ENCODE results near the gene ANO10. TPM values are rescaled to one million over a fixed set of nuclear protein-coding genes. Genes with fewer than 3 reads are reported as not detected.

The ANO10 gene
- polyA plus RNA-seq, 2 donors = 17.7 to 19.8 TPM

DNA sequence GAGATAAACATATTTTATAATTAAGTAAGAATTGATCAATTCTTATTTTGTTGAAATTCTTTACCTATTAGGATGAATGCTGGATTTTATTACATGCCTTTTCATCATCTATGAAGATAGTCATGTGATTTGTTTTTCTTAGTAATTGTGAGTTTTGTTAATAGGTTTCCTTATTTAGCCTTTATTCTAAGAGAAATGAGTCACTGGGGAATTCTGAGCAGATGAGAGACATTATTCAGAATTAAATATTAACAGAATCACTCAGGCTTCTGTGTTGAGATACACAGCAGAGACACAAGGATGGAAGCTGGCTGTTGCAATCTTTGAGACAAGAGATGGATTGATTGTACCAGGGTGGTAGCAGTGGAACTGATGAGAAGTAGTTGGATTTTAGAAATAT lies 7.4 kb upstream of the ANO10 start:
- H3K4me1 ChIP-seq (ENCODE audit: control insufficient read depth in 2 of 2, insufficient read depth in 2 of 2, low read length in 1 of 2) = no peaks in the 10 kb centered on the region
- no peak overlapping the region for H3K4me3 ChIP-seq (ENCODE audit: low read depth in 1 of 2, low read length in 2 of 2)
- H3K27ac ChIP-seq (ENCODE audit: low read depth in 2 of 2, low read length in 1 of 2) = no peak overlapping the region
- no peaks in the 10 kb centered on the region for H3K9me3 ChIP-seq (ENCODE audit: control insufficient read depth in 2 of 2, insufficient read depth in 1 of 2, low read depth in 1 of 2, low read length in 1 of 2)
- no peaks in the 10 kb centered on the region for H3K36me3 ChIP-seq (ENCODE audit: control insufficient read depth in 2 of 2, insufficient read depth in 2 of 2, low read length in 1 of 2)
- no peaks in the 10 kb centered on the region for H3K27me3 ChIP-seq (ENCODE audit: control insufficient read depth in 1 of 2, insufficient read depth in 2 of 2, low read length in 2 of 2)

DNA sequence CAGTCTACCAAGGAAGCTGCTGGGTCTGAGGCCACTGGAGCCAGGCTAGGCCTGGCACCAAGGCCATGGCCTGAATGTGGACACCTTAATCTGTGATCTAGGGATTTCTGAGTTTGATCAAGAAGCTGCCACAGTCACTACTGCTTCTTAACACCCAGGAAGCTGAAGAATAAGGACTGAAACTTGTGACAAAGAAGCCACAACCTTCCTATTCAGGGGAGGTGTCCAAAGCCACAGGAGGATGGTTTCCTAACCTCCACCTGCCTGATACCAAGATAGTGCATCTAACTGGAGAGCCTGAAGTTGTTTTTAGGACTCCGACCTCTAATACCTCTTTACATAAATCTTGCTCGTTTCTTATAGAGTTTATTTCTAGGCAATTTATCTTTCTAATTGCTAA lies 5.5 kb upstream of the ANO10 start:
- whole genome bisulfite sequencing, 2 donors = 80 to 90% methylated on average over 2 of the region's 2 CpGs
- H3K36me3 ChIP-seq (ENCODE audit: control insufficient read depth in 2 of 2, insufficient read depth in 2 of 2, low read length in 1 of 2) = no peaks in the 10 kb centered on the region
- no peaks in the 10 kb centered on the region for H3K27me3 ChIP-seq (ENCODE audit: control insufficient read depth in 1 of 2, insufficient read depth in 2 of 2, low read length in 2 of 2)
- H3K27ac ChIP-seq (ENCODE audit: low read depth in 2 of 2, low read length in 1 of 2) = no peak overlapping the region
- H3K4me1 ChIP-seq (ENCODE audit: control insufficient read depth in 2 of 2, insufficient read depth in 2 of 2, low read length in 1 of 2) = no peaks in the 10 kb centered on the region
- no peak overlapping the region for H3K4me3 ChIP-seq (ENCODE audit: low read depth in 1 of 2, low read length in 2 of 2)
- no peaks in the 10 kb centered on the region for H3K9me3 ChIP-seq (ENCODE audit: control insufficient read depth in 2 of 2, insufficient read depth in 1 of 2, low read depth in 1 of 2, low read length in 1 of 2)

DNA sequence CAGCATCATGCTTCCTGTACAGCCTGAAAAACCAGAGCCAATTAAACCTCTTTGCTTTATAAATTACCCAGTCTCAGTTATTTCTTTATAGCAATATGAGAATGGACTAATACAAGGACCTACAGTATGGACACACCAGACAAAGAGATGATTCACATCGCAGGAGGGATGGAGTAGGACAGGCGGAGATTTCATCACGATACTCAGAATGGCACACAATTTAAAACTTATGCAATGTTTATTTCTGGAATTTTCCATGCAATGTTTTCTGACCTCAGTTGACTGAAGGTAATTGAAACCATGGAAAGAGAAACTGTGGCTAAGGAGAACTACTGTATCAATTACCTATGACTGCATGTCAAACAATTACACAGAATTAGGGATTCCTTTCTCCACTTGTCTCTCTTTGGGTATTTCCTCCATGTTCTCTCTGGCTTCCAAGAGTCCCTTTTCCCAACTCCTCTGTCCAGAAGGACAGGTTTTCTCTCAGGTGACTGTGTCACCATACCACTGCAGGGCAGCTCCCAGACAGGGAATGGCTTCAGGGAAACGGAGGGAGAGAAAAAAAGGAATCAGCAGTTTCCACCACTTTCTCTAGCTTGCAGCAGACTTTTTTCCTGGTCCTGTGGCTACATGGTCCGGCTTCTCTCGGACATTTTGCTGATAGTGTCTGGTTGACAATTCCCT lies 3.0 kb upstream of the ANO10 start:
- H3K36me3 ChIP-seq (ENCODE audit: control insufficient read depth in 2 of 2, insufficient read depth in 2 of 2, low read length in 1 of 2) = no peaks in the 10 kb centered on the region
- no peaks in the 10 kb centered on the region for H3K9me3 ChIP-seq (ENCODE audit: control insufficient read depth in 2 of 2, insufficient read depth in 1 of 2, low read depth in 1 of 2, low read length in 1 of 2)
- 85% methylated on average over 6 of the region's 6 CpGs for WGBS, 2 donors
- no peaks in the 10 kb centered on the region for H3K27me3 ChIP-seq (ENCODE audit: control insufficient read depth in 1 of 2, insufficient read depth in 2 of 2, low read length in 2 of 2)
- no peak overlapping the region for H3K27ac ChIP-seq (ENCODE audit: low read depth in 2 of 2, low read length in 1 of 2)
- H3K4me1 ChIP-seq (ENCODE audit: control insufficient read depth in 2 of 2, insufficient read depth in 2 of 2, low read length in 1 of 2) = no peaks in the 10 kb centered on the region
- H3K4me3 ChIP-seq (ENCODE audit: low read depth in 1 of 2, low read length in 2 of 2) = no peak overlapping the region

DNA sequence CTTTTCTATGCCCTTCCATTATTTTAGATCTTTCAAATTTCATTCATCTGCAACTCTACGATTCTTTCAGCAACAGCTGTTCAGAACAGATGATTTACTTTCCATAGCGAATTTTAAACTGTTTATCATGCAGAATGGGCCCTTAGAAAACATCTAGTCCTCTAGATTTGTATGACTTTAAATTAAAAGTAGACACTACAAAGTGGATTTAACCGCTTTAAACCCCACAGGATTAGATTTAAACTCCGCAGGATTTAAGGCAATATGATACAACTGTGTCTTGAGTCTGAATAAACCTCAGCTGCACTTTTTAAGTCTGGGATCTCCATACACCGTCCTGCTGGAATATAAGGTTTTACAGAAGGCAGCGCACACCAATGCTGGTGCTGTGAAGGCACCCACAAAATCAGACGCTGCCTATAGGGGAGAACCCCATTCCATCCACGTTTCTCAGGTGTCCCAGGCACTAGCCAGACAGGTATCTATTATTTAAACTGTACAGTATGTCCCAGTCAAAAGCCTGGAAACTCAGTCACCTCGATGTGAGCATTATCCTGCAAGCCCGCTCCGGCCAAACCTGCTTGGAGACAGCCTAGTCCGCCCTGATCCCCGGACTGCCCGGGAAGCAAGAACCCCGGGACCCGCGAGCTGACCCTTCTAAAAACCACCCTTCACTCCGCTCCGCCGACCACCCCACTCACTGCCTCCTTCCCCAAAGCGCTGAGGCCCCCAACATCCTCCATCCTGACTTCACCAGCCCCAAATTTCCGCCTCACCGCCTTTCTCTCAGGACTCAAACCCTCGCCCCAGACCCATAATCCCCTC lies 768 bp downstream of the ANO10 start:
- Histone ChIP-seq H3K36me3 (ENCODE audit: control insufficient read depth in 2 of 2, insufficient read depth in 2 of 2, low read length in 1 of 2) (no peaks in the 10 kb centered on the region), H3K4me3 (ENCODE audit: low read depth in 1 of 2, low read length in 2 of 2) (peak overlapping the region; percentile 78 to 83), H3K4me1 (ENCODE audit: control insufficient read depth in 2 of 2, insufficient read depth in 2 of 2, low read length in 1 of 2) (no peaks in the 10 kb centered on the region), H3K9me3 (ENCODE audit: control insufficient read depth in 2 of 2, insufficient read depth in 1 of 2, low read depth in 1 of 2, low read length in 1 of 2) (no peaks in the 10 kb centered on the region), H3K27ac (ENCODE audit: low read depth in 2 of 2, low read length in 1 of 2) (peak overlapping the region; percentile 71 to 86), H3K27me3 (ENCODE audit: control insufficient read depth in 1 of 2, insufficient read depth in 2 of 2, low read length in 2 of 2) (no peaks in the 10 kb centered on the region)
- 10 to 11% methylated on average over 24 of the region's 24 CpGs for WGBS, 2 donors

DNA sequence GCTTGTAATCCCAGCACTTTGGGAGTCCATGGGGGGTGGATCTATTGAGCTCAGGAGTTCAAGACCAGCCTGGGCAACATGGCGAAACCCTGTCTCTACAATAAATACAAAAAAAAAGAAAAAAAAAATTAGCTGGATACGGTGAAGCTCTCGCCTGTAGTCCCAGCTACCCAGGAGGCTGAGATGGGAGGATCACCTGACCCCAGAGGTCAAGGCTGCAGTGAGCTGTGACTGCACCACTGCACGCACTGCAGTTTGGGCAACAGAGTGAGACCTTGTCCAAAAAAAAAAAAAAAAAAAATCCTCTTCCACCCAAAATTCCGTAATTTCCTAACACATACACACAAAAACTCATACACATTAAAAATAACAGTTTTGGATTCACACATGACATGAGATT lies 2.2 kb downstream of the ANO10 start:
- Histone ChIP-seq H3K4me1 (ENCODE audit: control insufficient read depth in 2 of 2, insufficient read depth in 2 of 2, low read length in 1 of 2) (no peaks in the 10 kb centered on the region), H3K36me3 (ENCODE audit: control insufficient read depth in 2 of 2, insufficient read depth in 2 of 2, low read length in 1 of 2) (no peaks in the 10 kb centered on the region), H3K27ac (ENCODE audit: low read depth in 2 of 2, low read length in 1 of 2) (no peak overlapping the region), H3K4me3 (ENCODE audit: low read depth in 1 of 2, low read length in 2 of 2) (no peak overlapping the region), H3K9me3 (ENCODE audit: control insufficient read depth in 2 of 2, insufficient read depth in 1 of 2, low read depth in 1 of 2, low read length in 1 of 2) (no peaks in the 10 kb centered on the region), H3K27me3 (ENCODE audit: control insufficient read depth in 1 of 2, insufficient read depth in 2 of 2, low read length in 2 of 2) (no peaks in the 10 kb centered on the region)
- WGBS, 2 donors = 92% methylated on average over 5 of the region's 5 CpGs

DNA sequence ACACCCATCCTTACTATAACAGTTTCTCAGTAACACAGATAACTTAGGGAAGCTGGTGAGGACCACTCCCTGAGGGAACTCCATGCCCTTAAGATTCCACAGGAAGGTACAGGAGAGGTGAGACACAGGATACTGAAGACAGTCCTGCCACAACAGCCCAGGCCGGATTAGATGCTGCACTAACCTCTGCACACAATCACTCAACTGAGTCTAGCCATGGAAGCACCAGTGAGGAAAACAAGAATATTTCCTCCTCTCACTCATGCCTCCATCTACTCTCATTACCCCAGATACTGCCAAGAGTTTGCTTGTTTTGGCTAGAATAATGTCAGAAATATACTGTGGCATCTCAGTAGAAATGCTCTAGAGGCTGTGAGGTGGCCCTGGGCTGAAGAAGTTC lies 3.7 kb downstream of the ANO10 start:
- WGBS, 2 donors = 89 to 91% methylated on average over 1 of the region's 1 CpG
- no peak overlapping the region for H3K27ac ChIP-seq (ENCODE audit: low read depth in 2 of 2, low read length in 1 of 2)
- H3K4me3 ChIP-seq (ENCODE audit: low read depth in 1 of 2, low read length in 2 of 2) = no peak overlapping the region

DNA sequence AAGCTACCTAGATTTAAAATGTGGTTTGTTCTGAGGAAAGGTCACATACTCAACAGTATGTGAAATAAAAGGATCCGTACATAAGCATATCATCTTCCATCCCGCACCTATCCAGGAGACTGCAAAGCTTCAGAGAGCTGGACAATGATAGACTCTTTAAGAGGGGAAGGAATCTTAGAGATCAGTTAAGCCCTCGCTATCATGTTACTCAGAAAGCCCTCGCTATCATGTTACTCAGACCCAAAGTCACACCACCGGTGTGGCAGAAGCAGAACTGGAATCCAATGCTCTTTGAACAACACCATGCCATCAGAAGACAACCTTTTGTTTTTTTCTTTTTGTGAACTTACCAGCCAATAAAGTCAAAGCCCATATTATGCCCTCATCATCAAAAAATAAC lies 5.8 kb downstream of the ANO10 start:
- Histone ChIP-seq H3K4me3 (ENCODE audit: low read depth in 1 of 2, low read length in 2 of 2) (no peak overlapping the region), H3K27ac (ENCODE audit: low read depth in 2 of 2, low read length in 1 of 2) (no peak overlapping the region), H3K27me3 (ENCODE audit: control insufficient read depth in 1 of 2, insufficient read depth in 2 of 2, low read length in 2 of 2) (no peaks in the 10 kb centered on the region), H3K9me3 (ENCODE audit: control insufficient read depth in 2 of 2, insufficient read depth in 1 of 2, low read depth in 1 of 2, low read length in 1 of 2) (no peaks in the 10 kb centered on the region), H3K36me3 (ENCODE audit: control insufficient read depth in 2 of 2, insufficient read depth in 2 of 2, low read length in 1 of 2) (no peaks in the 10 kb centered on the region), H3K4me1 (ENCODE audit: control insufficient read depth in 2 of 2, insufficient read depth in 2 of 2, low read length in 1 of 2) (no peaks in the 10 kb centered on the region)
- 92 to 95% methylated on average over 5 of the region's 5 CpGs for WGBS, 2 donors

More for the DNA sequence above, 3.7 kb downstream of the ANO10 start:
- no peaks in the 10 kb centered on the region for H3K27me3 ChIP-seq (ENCODE audit: control insufficient read depth in 1 of 2, insufficient read depth in 2 of 2, low read length in 2 of 2)
- H3K36me3 ChIP-seq (ENCODE audit: control insufficient read depth in 2 of 2, insufficient read depth in 2 of 2, low read length in 1 of 2) = no peaks in the 10 kb centered on the region
- H3K4me1 ChIP-seq (ENCODE audit: control insufficient read depth in 2 of 2, insufficient read depth in 2 of 2, low read length in 1 of 2) = no peaks in the 10 kb centered on the region
- H3K9me3 ChIP-seq (ENCODE audit: control insufficient read depth in 2 of 2, insufficient read depth in 1 of 2, low read depth in 1 of 2, low read length in 1 of 2) = no peaks in the 10 kb centered on the region

DNA sequence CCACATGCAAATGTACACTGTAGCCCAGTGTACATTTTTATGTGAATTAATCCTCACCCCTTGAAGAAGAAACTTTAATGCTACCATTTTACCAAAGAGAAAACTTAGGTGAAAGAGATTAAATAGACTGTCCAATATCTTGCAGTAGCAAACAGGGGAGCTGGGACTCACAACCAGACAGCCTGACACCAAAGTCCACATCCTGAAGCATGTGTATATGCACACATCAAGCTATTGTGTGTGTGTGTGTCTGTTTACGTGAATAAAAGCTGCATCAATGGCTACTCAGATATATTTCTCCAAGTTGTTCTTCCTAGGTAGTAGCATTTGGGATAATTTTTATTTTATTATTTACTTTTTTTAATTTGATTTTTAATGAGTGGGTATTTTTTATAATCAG lies 6.7 kb downstream of the ANO10 start:
- no peaks in the 10 kb centered on the region for H3K27me3 ChIP-seq (ENCODE audit: control insufficient read depth in 1 of 2, insufficient read depth in 2 of 2, low read length in 2 of 2)
- H3K4me1 ChIP-seq (ENCODE audit: control insufficient read depth in 2 of 2, insufficient read depth in 2 of 2, low read length in 1 of 2) = no peaks in the 10 kb centered on the region
- H3K9me3 ChIP-seq (ENCODE audit: control insufficient read depth in 2 of 2, insufficient read depth in 1 of 2, low read depth in 1 of 2, low read length in 1 of 2) = no peaks in the 10 kb centered on the region
- no peak overlapping the region for H3K27ac ChIP-seq (ENCODE audit: low read depth in 2 of 2, low read length in 1 of 2)
- H3K36me3 ChIP-seq (ENCODE audit: control insufficient read depth in 2 of 2, insufficient read depth in 2 of 2, low read length in 1 of 2) = no peaks in the 10 kb centered on the region
- whole genome bisulfite sequencing, 2 donors = 94 to 95% methylated on average over 1 of the region's 1 CpG
- no peak overlapping the region for H3K4me3 ChIP-seq (ENCODE audit: low read depth in 1 of 2, low read length in 2 of 2)

DNA sequence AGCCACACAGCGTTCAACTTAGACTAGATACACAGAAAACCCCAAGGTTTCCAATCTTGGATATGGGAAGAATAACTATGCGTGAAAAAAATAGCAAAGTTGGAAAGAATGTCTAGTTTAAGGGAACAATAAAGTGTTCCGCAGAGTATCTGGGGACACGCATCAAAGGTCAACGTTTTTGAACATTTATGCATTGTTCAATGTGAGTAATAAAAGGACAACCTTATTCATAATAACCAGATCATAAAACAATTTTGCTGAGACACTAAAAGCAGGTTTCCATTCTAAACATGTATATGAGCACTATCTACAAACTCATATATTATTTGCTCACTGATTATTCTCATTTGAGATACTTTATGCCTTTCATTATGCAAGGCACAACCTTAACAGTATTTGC lies 7.8 kb downstream of the ANO10 start:
- WGBS, 2 donors = 85 to 96% methylated on average over 5 of the region's 5 CpGs
- H3K36me3 ChIP-seq (ENCODE audit: control insufficient read depth in 2 of 2, insufficient read depth in 2 of 2, low read length in 1 of 2) = no peaks in the 10 kb centered on the region
- no peaks in the 10 kb centered on the region for H3K4me1 ChIP-seq (ENCODE audit: control insufficient read depth in 2 of 2, insufficient read depth in 2 of 2, low read length in 1 of 2)
- H3K27me3 ChIP-seq (ENCODE audit: control insufficient read depth in 1 of 2, insufficient read depth in 2 of 2, low read length in 2 of 2) = no peaks in the 10 kb centered on the region
- no peak overlapping the region for H3K27ac ChIP-seq (ENCODE audit: low read depth in 2 of 2, low read length in 1 of 2)
- no peaks in the 10 kb centered on the region for H3K9me3 ChIP-seq (ENCODE audit: control insufficient read depth in 2 of 2, insufficient read depth in 1 of 2, low read depth in 1 of 2, low read length in 1 of 2)
- no peak overlapping the region for H3K4me3 ChIP-seq (ENCODE audit: low read depth in 1 of 2, low read length in 2 of 2)

DNA sequence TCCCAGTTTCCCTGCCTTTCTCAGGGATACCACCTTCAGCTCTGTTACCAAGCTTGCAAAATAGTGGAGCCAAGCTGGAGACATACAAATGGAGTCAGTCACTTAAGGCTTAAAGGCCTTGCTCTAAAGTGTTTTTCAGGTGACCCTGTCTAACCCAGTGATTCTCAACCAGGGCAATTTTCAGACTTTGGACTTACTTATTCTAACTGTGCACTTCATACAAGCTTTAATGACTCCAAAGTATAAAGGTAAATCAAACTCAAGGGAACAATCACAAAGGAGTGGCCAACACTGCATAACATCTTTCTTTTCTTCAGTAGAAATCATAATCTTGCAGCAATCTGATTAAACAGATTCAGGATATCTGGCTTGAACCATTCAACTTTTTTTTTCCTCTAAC lies 9.4 kb downstream of the ANO10 start:
- Histone ChIP-seq H3K4me3 (ENCODE audit: low read depth in 1 of 2, low read length in 2 of 2) (no peak overlapping the region), H3K4me1 (ENCODE audit: control insufficient read depth in 2 of 2, insufficient read depth in 2 of 2, low read length in 1 of 2) (no peaks in the 10 kb centered on the region), H3K27me3 (ENCODE audit: control insufficient read depth in 1 of 2, insufficient read depth in 2 of 2, low read length in 2 of 2) (no peaks in the 10 kb centered on the region), H3K27ac (ENCODE audit: low read depth in 2 of 2, low read length in 1 of 2) (no peak overlapping the region), H3K36me3 (ENCODE audit: control insufficient read depth in 2 of 2, insufficient read depth in 2 of 2, low read length in 1 of 2) (no peaks in the 10 kb centered on the region), H3K9me3 (ENCODE audit: control insufficient read depth in 2 of 2, insufficient read depth in 1 of 2, low read depth in 1 of 2, low read length in 1 of 2) (no peaks in the 10 kb centered on the region)

Data from esophagus (tissue), 2 donors.